GM18499 (cell line): ENCODE results near the gene PRKCE.

Experiments used
- ATAC-seq: cut with Tn5 transposase; IDR thresholded peaks from one replicate; pipeline ENCODE4 v1.9.1; 2021; ENCODE audit warnings: moderate number of reproducible peaks; ENCODE audit not compliant: insufficient read depth, unreplicated experiment

PRKCE gene

GRCh38 chr2:45664635-45665261 is 13.3 kb downstream of the PRKCE start:
- no peak for ATAC-seq

DNA sequence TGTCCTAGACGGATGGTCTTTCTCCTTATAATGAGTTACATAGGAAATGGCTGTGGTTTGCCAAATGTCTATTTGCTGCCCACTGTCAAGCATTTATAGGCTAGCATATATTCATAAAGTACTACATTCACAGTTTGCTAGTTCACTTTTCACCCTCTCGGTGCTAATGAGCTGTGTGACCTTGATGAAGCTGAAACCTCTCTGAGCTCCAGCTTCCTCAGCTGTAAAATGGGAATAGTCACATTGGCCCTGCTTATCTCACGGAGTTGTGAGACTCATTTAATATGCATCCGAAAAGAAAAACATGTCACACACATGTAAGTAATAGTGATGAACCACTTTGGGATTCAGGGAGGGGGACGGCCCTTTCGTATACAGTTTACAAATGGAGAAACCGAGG is 17.0 kb downstream of the PRKCE start:
- ATAC-seq = no peak

- ATAC-seq = no peak
Observed at GRCh38 chr2:45669032-45669486, 17.6 kb downstream of the PRKCE start.

- no peak for ATAC-seq
Observed at GRCh38 chr2:45670646-45671045, 19.2 kb downstream of the PRKCE start.

GRCh38 chr2:45672138-45672537 is 20.7 kb downstream of the PRKCE start:
- ATAC-seq = no peak

- ATAC-seq = no peak
Observed at GRCh38 chr2:45674035-45674816, 22.8 kb downstream of the PRKCE start.

GRCh38 chr2:45675263-45675812 is 23.9 kb downstream of the PRKCE start:
- no peak for ATAC-seq

DNA sequence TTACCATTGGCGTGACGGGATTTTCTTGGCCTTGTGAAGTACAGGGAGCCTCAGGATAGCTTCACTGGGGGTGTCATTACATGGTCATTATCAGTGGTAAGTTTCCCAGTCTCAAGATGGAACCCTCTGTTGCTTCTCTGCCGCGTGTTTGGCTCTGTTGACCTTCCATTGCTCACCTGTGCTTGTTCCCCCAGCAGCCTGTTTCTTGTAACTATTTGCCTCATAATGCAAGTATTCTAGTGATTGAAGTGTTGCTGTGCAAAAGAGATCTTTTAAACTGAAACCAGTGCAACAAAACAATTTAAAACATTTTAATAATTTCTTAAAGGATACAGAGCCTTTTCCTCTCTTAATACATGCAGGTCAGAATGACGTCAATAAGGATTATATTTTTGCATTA is 24.6 kb downstream of the PRKCE start:
- no peak for ATAC-seq

DNA sequence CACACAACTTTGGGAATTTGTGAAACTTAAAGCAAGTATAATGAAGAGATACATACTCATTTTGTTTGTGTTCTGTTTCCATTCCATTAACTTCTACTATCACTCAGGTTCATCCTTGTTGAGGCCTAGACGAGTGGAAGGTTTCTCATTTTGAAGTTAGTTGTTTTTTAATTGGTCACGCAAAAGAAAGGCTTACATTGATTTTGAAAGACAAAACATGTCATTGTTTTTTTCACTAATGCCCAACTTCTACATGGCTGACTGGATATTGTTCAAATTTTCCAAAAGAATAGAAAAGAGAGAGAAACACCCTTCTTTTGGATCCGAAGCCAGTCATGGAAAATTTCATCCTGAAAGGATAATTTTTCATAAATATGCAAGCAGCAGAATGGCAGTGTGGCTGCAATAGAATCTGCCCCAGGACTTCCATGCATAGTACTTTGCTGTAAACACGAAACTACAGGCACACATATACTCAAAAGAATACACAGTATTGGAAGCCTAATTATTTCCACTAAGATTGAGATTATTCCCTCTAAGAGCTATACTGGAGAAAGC is 27.4 kb downstream of the PRKCE start:
- no peak for ATAC-seq

GRCh38 chr2:45680351-45680967 is 29.0 kb downstream of the PRKCE start:
- ATAC-seq = no peak

- peak; percentile 88 for ATAC-seq
Observed at GRCh38 chr2:45681675-45682074, 30.2 kb downstream of the PRKCE start.

DNA sequence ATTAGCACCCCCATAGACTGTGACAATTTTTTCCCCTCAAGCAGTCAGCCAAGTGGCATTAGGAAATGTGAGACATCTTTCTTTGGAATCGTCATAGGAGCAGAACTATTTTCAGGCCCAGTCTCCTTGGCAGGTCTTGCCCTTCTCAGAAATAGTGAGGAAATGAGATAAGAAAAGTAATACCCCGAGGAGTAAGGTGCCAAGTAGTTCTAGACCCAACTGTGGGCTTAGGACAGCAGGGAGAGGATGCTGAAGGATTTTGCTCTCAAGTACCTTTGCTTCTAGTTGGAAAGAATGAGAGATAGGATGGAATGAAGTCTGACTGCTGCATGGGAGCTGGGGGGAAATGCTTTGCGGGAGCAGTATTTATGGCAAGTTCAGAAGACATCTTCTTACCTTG is 31.8 kb downstream of the PRKCE start:
- ATAC-seq = no peak

GRCh38 chr2:45684756-45685155 is 33.3 kb downstream of the PRKCE start:
- no peak for ATAC-seq

DNA sequence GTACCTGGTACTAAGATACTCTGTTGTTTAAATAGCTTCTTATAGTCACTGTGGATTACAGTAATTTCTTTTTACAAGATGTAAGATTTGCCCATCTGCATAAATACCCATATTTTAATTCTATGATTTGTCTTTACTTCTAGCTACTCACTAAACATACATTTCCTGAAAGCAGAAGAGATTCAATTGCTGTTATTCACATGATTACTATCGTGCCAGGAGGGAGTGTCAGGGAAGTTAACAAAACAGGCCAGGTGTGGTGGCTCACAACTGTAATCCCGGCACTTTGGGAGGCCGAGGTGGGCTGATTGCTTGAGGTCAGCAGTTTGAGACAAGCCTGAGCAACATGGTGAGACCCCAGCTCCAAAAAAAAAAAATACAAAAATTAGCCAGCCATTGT is 33.8 kb downstream of the PRKCE start:
- ATAC-seq = no peak

- no peak for ATAC-seq
Observed at GRCh38 chr2:45687964-45688363, 36.5 kb downstream of the PRKCE start.

DNA sequence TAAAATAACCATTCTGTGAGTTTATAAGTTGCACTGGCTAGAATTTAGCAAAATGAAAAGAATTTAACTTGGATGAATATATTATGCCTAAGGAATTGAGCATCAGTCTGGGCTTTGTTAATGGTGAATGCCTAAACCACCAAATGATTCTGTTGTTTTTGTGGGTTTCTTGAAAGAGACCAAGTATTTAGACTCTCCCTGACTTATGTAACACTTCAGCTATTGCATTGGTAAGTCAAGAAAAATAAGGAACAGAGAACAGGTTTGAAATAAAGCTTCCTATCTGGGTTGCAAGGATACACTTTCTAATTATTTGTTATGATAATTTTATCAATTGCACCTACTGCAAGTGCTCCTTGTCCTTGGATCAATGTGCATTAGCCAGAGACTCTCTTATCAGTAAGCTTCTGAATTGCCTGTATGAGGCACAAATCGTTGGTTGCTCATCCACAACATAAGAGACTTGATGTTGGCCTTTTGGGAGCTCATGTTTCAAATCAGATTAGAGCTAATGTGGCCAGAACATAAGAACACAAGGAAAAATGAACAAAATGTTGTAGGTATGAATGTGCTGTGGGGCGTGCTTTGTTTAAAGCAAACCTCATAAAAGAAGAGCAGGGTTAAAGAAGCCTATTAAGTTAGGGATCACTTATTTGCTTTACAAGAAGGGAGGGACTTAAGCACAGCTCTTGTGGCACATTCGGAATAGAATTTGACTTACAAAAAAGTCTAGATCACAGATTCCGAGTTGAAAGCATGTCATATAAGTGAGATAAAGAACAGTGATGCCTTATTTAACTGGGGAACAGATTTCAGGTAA is 37.2 kb downstream of the PRKCE start:
- ATAC-seq = no peak

GRCh38 chr2:45690231-45690630 is 38.8 kb downstream of the PRKCE start:
- no peak for ATAC-seq

- no peak for ATAC-seq
Observed at GRCh38 chr2:45691171-45691999, 39.9 kb downstream of the PRKCE start.

DNA sequence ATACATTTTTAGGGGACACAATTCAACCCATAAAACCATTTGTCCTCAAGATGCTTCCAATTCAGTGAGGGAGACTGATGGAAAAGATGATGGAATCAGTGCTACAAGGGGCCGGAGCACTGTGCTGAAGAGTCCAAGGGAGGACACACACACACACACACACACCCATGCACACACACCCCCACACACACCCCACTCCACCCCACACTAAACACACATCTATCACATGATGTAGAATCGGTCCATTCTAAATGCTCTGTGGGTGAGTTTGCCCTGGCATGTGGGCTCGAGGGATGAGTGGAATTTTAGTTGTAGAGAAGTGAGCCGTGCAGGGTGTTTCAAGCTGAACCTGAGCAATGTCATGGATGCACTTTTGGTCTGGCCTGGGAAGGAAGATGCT is 41.1 kb downstream of the PRKCE start:
- ATAC-seq = no peak
